ENCODE results near the gene SPAG8. TPM values are rescaled to one million over a fixed set of nuclear protein-coding genes. Genes with fewer than 3 reads are reported as not detected.

Gene SPAG8
- total and polyA plus RNA-seq, 10 of the 15 experiments (the other 5 are each of a cell fraction or from before 2014, with no cell fraction given): 0.40 to 1.1 (median 0.72) TPM

DNA sequence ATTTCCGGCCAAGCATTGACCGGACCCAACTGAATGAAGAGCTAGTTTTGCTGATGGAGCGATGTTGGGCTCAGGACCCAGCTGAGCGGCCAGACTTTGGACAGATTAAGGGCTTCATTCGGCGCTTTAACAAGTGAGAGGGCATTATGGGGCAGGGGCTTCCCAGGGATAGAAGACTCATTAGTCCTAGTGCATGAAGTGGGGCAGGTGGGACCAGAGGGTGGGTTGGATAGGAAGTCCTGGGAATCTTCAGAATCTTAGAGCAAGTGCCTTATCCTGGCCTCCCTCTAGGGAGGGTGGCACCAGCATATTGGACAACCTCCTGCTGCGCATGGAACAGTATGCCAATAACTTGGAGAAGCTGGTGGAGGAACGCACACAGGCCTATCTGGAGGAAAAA, 6.0 kb downstream of the SPAG8 start:
- ChIA-PET SMC1A (ENCODE audit: uncharacterized antibody, unreplicated experiment) (interaction anchor here (0.9 kb wide), 1 partner anchor 9 kb away, joined by 4 read pairs; no protein-coding TSS in a partner anchor), RAD21 (ENCODE audit: unreplicated experiment) (no interaction called here), CTCF (interaction anchor here (1.6 to 2.0 kb wide), 3 partner anchors 8 to 76 kb away, joined by 4 to 6 read pairs (median 6); partner anchors contain the start of gene HINT2), POLR2A (no interaction called here)
- H4K20me1 ChIP-seq (ENCODE audit: control insufficient read depth, insufficient read depth): no peaks in the 10 kb centered on the region
- no peak overlapping the region for H2AFZ ChIP-seq (ENCODE audit: control insufficient read depth, low read depth, low read length)
- no peak overlapping the region for H3K27ac ChIP-seq (ENCODE audit: control insufficient read depth, insufficient read depth)
- no peaks in the 10 kb centered on the region for H3K79me2 ChIP-seq (ENCODE audit: control insufficient read depth, insufficient read depth, low read length)
- BruUV-seq (replicated peaks): no TSS peak
- H3K27me3 ChIP-seq (replicated peaks in 1 of 2; ENCODE audit: control insufficient read depth in 2 of 2, insufficient read depth in 2 of 2, low read length in 1 of 2): no peaks in the 10 kb centered on the region
- no peak overlapping the region for H3K4me2 ChIP-seq (ENCODE audit: control insufficient read depth, insufficient read depth)
- no peak overlapping the region for H3K4me3 ChIP-seq
- H3K4me1 ChIP-seq (ENCODE audit: control insufficient read depth, insufficient read depth, low read length): peaks cover 5% of the 10 kb centered on the region
- no peaks in the 10 kb centered on the region for H3K9me3 ChIP-seq (replicated peaks; ENCODE audit: control insufficient read depth, insufficient read depth, low read length)
- no peak for ATAC-seq
- FAIRE-seq: no peak
- peaks cover 5 to 23% of the 10 kb centered on the region in 2 experiments for H3K36me3 ChIP-seq (ENCODE audit: control insufficient read depth in 2 of 2, insufficient read depth in 2 of 2, low read length in 1 of 2)
- no peak for DNase-seq (ENCODE audit: low read depth, low spot score)
- in situ Hi-C loops (cut with MboI) (no loop called here), intact Hi-C loops (cut with micrococcal nuclease; ENCODE audit: unreplicated experiment) (no loop called here)
- no peak for TF ChIP-seq CREM (IDR thresholded peaks at IDR 0.05; ENCODE audit: low read depth)
- TF ChIP-seq RAD51 (IDR thresholded peaks at IDR 0.05): no peak
- TF ChIP-seq, protein P1, sequence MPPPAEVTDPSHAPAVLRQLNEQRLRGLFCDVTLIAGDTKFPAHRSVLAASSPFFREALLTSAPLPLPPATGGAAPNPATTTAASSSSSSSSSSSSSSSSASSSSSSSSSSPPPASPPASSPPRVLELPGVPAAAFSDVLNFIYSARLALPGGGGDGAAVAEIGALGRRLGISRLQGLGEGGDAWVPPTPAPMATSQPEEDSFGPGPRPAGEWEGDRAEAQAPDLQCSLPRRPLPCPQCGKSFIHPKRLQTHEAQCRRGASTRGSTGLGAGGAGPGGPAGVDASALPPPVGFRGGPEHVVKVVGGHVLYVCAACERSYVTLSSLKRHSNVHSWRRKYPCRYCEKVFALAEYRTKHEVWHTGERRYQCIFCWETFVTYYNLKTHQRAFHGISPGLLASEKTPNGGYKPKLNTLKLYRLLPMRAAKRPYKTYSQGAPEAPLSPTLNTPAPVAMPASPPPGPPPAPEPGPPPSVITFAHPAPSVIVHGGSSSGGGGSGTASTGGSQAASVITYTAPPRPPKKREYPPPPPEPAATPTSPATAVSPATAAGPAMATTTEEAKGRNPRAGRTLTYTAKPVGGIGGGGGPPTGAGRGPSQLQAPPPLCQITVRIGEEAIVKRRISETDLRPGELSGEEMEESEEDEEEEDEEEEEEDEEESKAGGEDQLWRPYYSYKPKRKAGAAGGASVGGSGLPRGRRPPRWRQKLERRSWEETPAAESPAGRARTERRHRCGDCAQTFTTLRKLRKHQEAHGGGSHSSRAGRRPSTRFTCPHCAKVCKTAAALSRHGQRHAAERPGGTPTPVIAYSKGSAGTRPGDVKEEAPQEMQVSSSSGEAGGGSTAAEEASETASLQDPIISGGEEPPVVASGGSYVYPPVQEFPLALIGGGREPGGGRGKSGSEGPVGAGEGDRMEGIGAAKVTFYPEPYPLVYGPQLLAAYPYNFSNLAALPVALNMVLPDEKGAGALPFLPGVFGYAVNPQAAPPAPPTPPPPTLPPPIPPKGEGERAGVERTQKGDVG (CRISPR knock-in tag; IDR thresholded peaks at IDR 0.05): no peak
- no peak for TF ChIP-seq CEBPZ (IDR thresholded peaks at IDR 0.05; ENCODE audit: low read depth, low read length)
- no peak for TF ChIP-seq HDAC6 (IDR thresholded peaks at IDR 0.05; ENCODE audit: unreplicated experiment)
- no peak for TF ChIP-seq IKZF1 (conservative IDR thresholded peaks at IDR 0.05)
- TF ChIP-seq MYB (IDR thresholded peaks at IDR 0.05; ENCODE audit: borderline replicate concordance, low read depth, low read length): no peak
- TF ChIP-seq POLR2AphosphoS2 (IDR thresholded peaks at IDR 0.05; ENCODE audit: low read depth, low read length): no peak
- no peak for TF ChIP-seq RB1 (IDR thresholded peaks at IDR 0.05; ENCODE audit: borderline replicate concordance)
- TF ChIP-seq, protein P2, sequence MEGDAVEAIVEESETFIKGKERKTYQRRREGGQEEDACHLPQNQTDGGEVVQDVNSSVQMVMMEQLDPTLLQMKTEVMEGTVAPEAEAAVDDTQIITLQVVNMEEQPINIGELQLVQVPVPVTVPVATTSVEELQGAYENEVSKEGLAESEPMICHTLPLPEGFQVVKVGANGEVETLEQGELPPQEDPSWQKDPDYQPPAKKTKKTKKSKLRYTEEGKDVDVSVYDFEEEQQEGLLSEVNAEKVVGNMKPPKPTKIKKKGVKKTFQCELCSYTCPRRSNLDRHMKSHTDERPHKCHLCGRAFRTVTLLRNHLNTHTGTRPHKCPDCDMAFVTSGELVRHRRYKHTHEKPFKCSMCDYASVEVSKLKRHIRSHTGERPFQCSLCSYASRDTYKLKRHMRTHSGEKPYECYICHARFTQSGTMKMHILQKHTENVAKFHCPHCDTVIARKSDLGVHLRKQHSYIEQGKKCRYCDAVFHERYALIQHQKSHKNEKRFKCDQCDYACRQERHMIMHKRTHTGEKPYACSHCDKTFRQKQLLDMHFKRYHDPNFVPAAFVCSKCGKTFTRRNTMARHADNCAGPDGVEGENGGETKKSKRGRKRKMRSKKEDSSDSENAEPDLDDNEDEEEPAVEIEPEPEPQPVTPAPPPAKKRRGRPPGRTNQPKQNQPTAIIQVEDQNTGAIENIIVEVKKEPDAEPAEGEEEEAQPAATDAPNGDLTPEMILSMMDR (IDR thresholded peaks at IDR 0.05 in 2 of 3, conservative IDR thresholded peaks at IDR 0.05 in 1 of 3; ENCODE audit: control insufficient read depth in 2 of 3, extremely low read depth in 1 of 3, insufficient read depth in 1 of 3, low read depth in 3 of 3, low read length in 3 of 3): no peak
- no peak for TF ChIP-seq RAD21 (IDR thresholded peaks at IDR 0.05; ENCODE audit: insufficient read depth, low read depth, low read length)
- TF ChIP-seq NR2C1 (IDR thresholded peaks at IDR 0.05): no peak
- TF ChIP-seq SMAD5 (IDR thresholded peaks at IDR 0.05; ENCODE audit: low read depth): no peak
- WGBS (ENCODE audit: insufficient coverage, insufficient replicate concordance, low lambda C conversion rate, missing lambda C conversion rate): 98% methylated on average over 8 of the region's 8 CpGs
- H3K9ac ChIP-seq (ENCODE audit: control insufficient read depth, insufficient read depth, low read length): no peak overlapping the region

Measured in GM12878 (cell line).